Measurements from ENCODE around the gene NRXN3.

GRCh38 chr14:78972440-78972839 is 802.3 kb downstream of the NRXN3 start:
- TF ChIP-seq CTCF (IDR thresholded peaks at IDR 0.05; ENCODE audit: poor library complexity, severe bottlenecking) (no peak), POLR2AphosphoS5 (IDR thresholded peaks at IDR 0.05) (no peak), EZH2 (IDR thresholded peaks at IDR 0.05; ENCODE audit: borderline replicate concordance, insufficient read depth, low read length, poor library complexity, severe bottlenecking) (no peak), EP300 (conservative IDR thresholded peaks at IDR 0.05; ENCODE audit: poor library complexity, severe bottlenecking) (no peak)
